Myocyte (in vitro differentiated cells): ENCODE data around the gene C1orf94. TPM values are rescaled to one million over a fixed set of nuclear protein-coding genes. Genes with fewer than 3 reads are reported as not detected.

ENCODE experiments used
- DNase-seq: peaks from one replicate; pipeline ENCODE4 v3.0.0-alpha.2; 2012; ENCODE audit warnings: low read depth
- polyA plus RNA-seq: library from polyadenylated mRNA; unstranded; fragments of >200 nt; gene quantifications from one replicate; pipeline ENCODE4 v1.2.1, GENCODE V29; 2012; ENCODE audit warnings: missing spikeins
- total RNA-seq: library from RNA; depleted of rRNA; stranded (reverse); fragments of >200 nt; gene quantifications from 2 replicates; pipeline ENCODE4 v1.2.3, GENCODE V29; 2014

Gene C1orf94
- not detected in 2 replicates for total RNA-seq
- not detected for polyA plus RNA-seq

GRCh38 chr1:34176830-34177603, at the start of gene C1orf94:
TSS of gene C1orf94 (plus strand) at chr1:34176907. CDS start at chr1:34177790, 883 bp downstream.
- no peak for DNase-seq

- no peak for DNase-seq
Observed at GRCh38 chr1:34127006-34128000, 49.4 kb upstream of the C1orf94 start.

GRCh38 chr1:34128186-34128889, 48.4 kb upstream of the C1orf94 start:
- DNase-seq: no peak

- no peak for DNase-seq
Observed at GRCh38 chr1:34129630-34130029, 47.1 kb upstream of the C1orf94 start.

DNA sequence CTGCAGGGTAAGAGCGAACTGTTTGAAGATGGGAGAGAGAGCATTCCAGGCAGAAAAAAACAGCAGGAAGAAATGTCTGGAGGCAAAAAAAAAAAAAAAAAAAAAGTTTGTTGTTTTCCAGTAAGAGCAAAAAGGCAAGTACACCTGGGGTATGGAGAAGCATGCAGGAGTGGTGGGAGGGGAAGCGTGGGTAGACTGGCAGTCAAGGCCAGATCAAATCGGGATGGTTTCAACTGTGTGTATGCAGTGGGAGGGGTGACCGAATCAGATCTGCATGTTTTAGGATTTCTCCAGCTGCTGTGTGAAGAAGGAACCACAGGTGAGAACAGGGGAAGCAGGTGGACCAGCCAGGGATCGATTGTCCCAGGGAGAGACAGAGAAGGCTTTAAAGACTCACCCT, 46.4 kb upstream of the C1orf94 start:
- DNase-seq: no peak

- DNase-seq: no peak
Observed at GRCh38 chr1:34131396-34132160, 45.1 kb upstream of the C1orf94 start.

DNA sequence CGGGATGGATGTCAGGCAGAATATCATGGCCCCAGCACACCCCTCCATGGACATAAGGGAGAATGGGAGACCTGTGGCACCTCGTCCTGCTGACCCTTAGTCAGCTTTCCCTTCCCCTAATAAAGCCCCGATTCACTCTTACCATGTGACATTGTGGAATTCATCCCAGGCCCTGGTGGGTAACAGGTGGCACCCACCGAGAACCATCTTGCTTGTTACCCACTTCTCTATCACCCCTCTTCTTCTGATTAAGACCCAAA, 44.6 kb upstream of the C1orf94 start:
- DNase-seq: no peak

GRCh38 chr1:34137411-34137810, 39.3 kb upstream of the C1orf94 start:
- no peak for DNase-seq

DNA sequence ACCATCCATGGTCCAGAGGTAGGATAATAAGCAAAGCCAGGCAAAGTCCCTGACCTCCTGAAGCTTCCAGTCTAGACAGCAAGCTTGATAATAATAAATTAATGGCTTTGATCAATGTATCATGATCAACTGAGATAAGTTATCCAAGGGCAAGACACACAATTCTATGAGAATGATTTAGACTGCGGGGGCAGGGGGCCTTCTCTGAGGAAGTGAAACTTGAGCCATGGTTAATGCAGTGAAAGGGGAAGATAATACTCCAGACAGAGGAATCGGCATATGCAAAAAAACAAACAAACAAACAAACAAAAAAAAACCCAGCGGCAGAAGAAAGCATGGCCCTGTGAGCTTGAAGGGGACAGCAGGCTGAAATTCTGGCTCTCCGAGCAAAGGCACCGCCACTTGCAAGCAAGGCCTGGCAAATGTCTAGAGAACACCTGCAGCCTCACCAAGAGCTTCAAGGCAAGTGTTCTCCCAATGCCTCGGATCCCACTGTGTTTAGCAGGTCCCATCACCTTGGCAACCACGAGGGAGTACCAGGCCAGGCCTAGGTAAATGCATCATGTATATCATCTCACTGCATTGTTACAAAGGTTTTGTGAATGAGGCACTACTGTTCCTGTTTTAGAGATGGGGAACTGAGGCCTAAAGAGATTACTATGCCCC, 36.6 kb upstream of the C1orf94 start:
- no peak for DNase-seq

DNA sequence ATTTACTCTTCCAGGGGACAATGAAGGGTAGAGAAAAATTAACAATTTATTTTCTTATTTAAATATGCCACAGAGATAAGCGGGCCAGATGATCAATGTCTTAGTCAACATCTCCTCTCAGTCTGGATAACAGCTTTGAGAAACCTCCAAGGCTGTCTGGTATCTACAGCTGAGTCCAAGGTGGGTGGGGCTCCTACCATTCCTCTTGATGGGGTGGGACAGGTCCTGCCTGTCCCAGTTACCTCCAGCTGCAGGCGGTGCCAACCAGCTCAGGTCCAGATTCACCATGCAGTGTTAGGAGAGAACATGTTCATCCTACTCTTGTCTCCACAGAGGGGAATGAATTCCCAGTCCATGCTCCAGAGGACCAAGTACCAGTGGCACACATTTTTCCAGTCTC, 32.7 kb upstream of the C1orf94 start:
- no peak for DNase-seq

DNA sequence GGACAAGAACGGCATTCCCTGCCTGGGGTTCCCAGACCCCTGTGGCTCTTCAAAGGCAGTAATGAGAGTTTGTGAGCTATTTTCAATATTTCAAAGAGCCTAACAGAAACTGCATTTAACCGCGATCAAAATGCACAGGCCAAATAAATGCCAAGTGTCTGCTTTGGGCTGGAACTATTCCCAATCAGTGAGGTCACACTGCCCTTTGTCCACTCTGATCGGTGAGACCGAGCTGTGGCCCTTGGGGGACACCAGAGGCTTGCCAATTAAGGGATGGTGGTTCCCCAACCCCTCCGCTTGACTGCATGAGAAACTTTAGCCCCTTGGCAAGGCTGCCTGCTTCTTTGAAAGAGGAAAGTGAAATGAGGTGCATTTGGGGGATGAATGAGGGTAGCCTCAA, 31.9 kb upstream of the C1orf94 start:
- DNase-seq: no peak

DNA sequence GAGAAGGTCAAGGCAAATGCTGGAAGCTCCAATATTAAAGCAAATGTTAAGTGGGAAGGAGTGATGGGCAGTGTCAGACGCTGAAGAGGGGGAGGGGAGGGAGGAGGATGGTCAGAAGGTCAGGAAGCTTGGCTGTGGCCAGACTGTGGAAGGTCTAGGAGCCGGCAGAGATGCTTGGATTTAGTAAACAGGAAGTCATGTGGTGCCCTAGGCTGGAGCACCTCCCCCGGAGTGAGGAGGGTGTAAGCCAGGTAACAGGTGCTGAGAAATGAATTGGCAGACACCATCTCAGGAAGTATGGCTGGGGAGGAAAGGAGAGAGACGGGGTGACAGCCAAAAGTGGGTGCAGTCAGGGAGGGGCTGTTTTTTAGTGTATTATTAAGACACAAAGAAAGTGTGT, 29.4 kb upstream of the C1orf94 start:
- no peak for DNase-seq

GRCh38 chr1:34149501-34149900, 27.2 kb upstream of the C1orf94 start:
- DNase-seq: no peak

GRCh38 chr1:34153246-34153645, 23.5 kb upstream of the C1orf94 start:
- DNase-seq: no peak

- DNase-seq: no peak
Observed at GRCh38 chr1:34155860-34156259, 20.8 kb upstream of the C1orf94 start.

- DNase-seq: no peak
Observed at GRCh38 chr1:34156739-34157138, 20.0 kb upstream of the C1orf94 start.

DNA sequence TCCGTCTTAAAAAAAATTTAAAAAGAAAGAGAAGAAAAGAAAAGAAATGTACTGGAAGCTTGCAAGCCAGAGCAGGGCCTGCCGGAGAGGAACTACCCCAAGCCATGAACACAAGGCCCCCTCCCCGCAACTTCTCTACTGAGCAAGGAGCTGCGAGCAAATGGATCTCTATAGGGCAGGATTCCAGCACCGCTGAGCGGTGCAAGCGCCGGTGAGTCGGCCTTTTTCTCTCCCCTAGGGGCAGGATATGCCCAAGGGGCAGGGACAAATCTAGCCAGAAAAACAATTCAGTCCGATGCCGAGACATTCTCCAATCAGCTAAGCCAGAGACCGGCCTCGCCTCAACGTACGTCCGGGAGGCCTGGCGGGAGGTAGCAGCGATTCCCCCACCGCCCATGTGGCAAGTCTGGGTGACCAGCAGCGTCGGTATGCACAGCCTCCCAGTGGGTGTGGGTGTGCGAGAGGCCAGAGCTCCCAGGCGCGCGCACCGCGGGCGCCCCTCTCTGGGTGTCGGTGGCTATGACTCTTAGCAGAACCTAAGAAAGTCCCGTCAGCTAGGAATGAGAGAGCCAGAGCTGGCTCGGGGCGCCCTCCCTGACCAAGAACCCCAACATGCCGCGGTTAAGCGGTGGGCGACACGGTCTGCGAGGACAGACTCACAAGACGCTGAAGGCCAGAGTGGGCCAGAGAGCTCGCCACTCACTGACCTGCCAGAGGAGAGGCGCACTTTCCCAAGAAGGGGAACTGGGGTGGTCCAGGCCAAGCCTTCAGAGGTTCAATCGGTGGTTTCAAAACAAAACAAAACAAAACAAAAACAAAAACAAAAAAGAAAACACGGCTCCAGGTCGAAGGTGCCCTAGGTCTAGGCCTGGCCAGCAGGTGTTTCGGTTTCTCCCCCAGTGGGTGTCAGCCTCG, 13.6 kb upstream of the C1orf94 start:
- DNase-seq: peak; percentile 4

GRCh38 chr1:34163792-34164731, 12.6 kb upstream of the C1orf94 start:
- no peak for DNase-seq
